K562 (cell line): ENCODE data around the gene RSPH9. TPM values are rescaled to one million over a fixed set of nuclear protein-coding genes. Genes with fewer than 3 reads are reported as not detected.

Experiments
- DDX20 ChIP-seq: fragments of 450-650 bp; IDR thresholded peaks from 2 replicates; pipeline ENCODE4 v1.6.1; 2016; ENCODE audit warnings: missing genetic modification characterization, low read depth, mild to moderate bottlenecking, missing compliant biosample characterization, moderate library complexity
- HDAC1 ChIP-seq, 2 experiments: fragments of 450-650 bp; IDR thresholded peaks; 2 replicates each; pipeline ENCODE4 v1.6.1; 2016 to 2017; ENCODE audit warnings: inconsistent platforms in 1 of 2, mild to moderate bottlenecking in 1 of 2, moderate library complexity in 1 of 2
- MAFG ChIP-seq: fragments of 450-650 bp; conservative IDR thresholded peaks from 2 replicates; pipeline ENCODE4 v1.6.1; 2016; ENCODE audit warnings: missing genetic modification characterization, missing compliant biosample characterization
- MBD2 ChIP-seq: sonication (generic); IDR thresholded peaks from 2 replicates; pipeline ENCODE4 v1.6.1; 2016; ENCODE audit warnings: low read depth, borderline replicate concordance
- NUFIP1 ChIP-seq: fragments of 450-650 bp; IDR thresholded peaks from 2 replicates; pipeline ENCODE4 v1.6.1; 2018; ENCODE audit not compliant: partially characterized antibody
- POLR2AphosphoS2 ChIP-seq: IDR thresholded peaks from 2 replicates; pipeline ENCODE4 v1.6.1; 2012; ENCODE audit warnings: low read length, improper control_type of control experiment
- SMAD2 ChIP-seq: fragments of 150-350 bp; IDR thresholded peaks from 2 replicates; pipeline ENCODE4 v1.6.1; 2014; ENCODE audit warnings: low read depth, mild to moderate bottlenecking, low read length
- SRSF3 ChIP-seq: fragments of 200-400 bp; formaldehyde crosslinking; IDR thresholded peaks from 2 replicates; pipeline ENCODE4 v1.6.1; 2016; ENCODE audit warnings: mild to moderate bottlenecking, low read length, moderate library complexity; ENCODE audit not compliant: insufficient read depth
- polyA plus RNA-seq, 8 experiments: library from polyadenylated mRNA; depleted of rRNA in 4 of 8; stranded (reverse) in 5 of 8; unstranded in 3 of 8; fragments of >200 nt; fragmentation: Nextera tagmentation in 2 of 8; fragmentation: Illumina TruSeq in 1 of 8; extraction: Ambion mirVana in 2 of 8; extraction: Trizol in 1 of 8; gene quantifications; 2 replicates each; pipeline versions ENCODE4 v1.2.1 to v1.2.3, GENCODE V29; 2011 to 2014; ENCODE audit warnings: inconsistent platforms in 1 of 8, missing spikeins in 1 of 8
- total RNA-seq, 7 experiments: library from RNA; depleted of rRNA in 6 of 7; stranded (reverse); fragments of >200 nt in 6 of 7; fragmentation: Illumina TruSeq in 2 of 7; extraction: Trizol in 2 of 7; gene quantifications; 2 replicates each; pipeline versions ENCODE4 v1.2.1 to v1.2.3, GENCODE V29; 2011 to 2021; ENCODE audit warnings: low replicate concordance in 1 of 7
- TF ChIP-seq, protein P1 (sequence below): fragments of 450-650 bp; IDR thresholded peaks from 2 replicates; pipeline ENCODE4 v1.6.1; 2014; ENCODE audit warnings: low read depth, mild to moderate bottlenecking, moderate library complexity, borderline replicate concordance
- TF ChIP-seq, protein P2 (sequence below): sonication (generic); formaldehyde crosslinking; IDR thresholded peaks from 2 replicates; pipeline ENCODE4 v1.8.0; 2023; ENCODE audit warnings: missing genetic modification reagents, mild to moderate bottlenecking, borderline replicate concordance
- TF ChIP-seq, protein P3 (sequence below), 3 experiments: IDR thresholded peaks in 2 of 3; conservative IDR thresholded peaks in 1 of 3; 2 replicates each; pipeline ENCODE4 v1.5.1; 2011 to 2012; ENCODE audit warnings: low read length in 3 of 3, mild to moderate bottlenecking in 3 of 3, control low read depth in 2 of 3, improper control_type of control experiment in 1 of 3, inconsistent platforms in 1 of 3, low read depth in 1 of 3, mixed read lengths in 1 of 3, moderate library complexity in 1 of 3; ENCODE audit not compliant: insufficient read depth in 2 of 3
- TF ChIP-seq, protein P4 (sequence below): fragments of 250-450 bp; sonication (Bioruptor Pico); IDR thresholded peaks from 2 replicates; pipeline ENCODE4 v1.5.0; 2021
- TF ChIP-seq, protein P5 (sequence below): sonication (generic); formaldehyde crosslinking; IDR thresholded peaks from 2 replicates; pipeline ENCODE4 v1.8.0; 2023; ENCODE audit warnings: mild to moderate bottlenecking, missing genetic modification reagents

Gene RSPH9
- total and polyA plus RNA-seq, 9 of the 15 experiments (the other 6 are each of a cell fraction or from before 2014, with no cell fraction given): 0.05 to 0.60 (median 0.39) TPM; not detected in 6

DNA sequence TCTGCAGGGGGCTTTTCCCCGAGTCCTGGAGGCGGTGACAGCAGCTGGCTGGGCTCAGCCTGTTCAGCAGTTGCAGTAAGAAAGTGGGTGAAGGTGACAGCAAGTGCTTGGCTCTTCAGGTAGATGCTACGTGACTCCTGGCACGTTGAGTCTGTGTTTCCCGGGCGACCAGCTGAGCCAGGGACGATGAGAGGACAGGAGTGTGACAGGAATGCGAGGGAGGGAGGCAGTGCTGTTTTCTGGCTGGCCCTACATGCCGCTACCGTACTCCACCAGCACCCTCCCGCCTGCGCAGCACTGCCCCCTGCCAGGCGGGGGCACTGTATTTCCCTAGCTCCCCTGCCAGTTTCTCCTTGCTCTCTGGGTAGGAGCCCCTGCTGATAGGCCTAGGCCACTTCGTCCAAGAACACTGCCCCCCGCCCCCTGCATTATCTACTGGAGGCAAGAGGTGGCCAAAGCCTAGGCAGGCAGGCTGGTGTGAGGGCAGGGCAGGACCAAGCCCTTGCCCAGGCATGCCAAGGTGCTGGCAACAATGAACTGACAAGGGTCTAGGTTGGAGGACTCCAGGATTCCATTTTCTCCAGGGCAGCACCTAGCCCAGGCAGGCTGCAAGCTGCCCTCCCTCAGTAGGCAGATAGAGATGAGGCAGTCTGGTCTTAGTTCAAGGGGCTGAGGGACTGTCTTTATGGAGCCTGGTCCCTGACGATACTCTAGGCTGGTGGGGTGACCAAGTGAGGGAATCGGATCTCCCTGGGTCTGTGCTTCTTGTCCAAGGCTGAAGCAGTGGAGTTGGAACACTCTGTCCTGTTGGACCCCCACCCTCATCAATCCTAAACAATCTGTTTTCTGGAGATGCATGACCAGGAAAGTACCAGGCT, 23.6 kb downstream of the RSPH9 start (continued):
- TF ChIP-seq, protein P1, sequence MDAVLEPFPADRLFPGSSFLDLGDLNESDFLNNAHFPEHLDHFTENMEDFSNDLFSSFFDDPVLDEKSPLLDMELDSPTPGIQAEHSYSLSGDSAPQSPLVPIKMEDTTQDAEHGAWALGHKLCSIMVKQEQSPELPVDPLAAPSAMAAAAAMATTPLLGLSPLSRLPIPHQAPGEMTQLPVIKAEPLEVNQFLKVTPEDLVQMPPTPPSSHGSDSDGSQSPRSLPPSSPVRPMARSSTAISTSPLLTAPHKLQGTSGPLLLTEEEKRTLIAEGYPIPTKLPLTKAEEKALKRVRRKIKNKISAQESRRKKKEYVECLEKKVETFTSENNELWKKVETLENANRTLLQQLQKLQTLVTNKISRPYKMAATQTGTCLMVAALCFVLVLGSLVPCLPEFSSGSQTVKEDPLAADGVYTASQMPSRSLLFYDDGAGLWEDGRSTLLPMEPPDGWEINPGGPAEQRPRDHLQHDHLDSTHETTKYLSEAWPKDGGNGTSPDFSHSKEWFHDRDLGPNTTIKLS: no peak
- TF ChIP-seq, protein P2, sequence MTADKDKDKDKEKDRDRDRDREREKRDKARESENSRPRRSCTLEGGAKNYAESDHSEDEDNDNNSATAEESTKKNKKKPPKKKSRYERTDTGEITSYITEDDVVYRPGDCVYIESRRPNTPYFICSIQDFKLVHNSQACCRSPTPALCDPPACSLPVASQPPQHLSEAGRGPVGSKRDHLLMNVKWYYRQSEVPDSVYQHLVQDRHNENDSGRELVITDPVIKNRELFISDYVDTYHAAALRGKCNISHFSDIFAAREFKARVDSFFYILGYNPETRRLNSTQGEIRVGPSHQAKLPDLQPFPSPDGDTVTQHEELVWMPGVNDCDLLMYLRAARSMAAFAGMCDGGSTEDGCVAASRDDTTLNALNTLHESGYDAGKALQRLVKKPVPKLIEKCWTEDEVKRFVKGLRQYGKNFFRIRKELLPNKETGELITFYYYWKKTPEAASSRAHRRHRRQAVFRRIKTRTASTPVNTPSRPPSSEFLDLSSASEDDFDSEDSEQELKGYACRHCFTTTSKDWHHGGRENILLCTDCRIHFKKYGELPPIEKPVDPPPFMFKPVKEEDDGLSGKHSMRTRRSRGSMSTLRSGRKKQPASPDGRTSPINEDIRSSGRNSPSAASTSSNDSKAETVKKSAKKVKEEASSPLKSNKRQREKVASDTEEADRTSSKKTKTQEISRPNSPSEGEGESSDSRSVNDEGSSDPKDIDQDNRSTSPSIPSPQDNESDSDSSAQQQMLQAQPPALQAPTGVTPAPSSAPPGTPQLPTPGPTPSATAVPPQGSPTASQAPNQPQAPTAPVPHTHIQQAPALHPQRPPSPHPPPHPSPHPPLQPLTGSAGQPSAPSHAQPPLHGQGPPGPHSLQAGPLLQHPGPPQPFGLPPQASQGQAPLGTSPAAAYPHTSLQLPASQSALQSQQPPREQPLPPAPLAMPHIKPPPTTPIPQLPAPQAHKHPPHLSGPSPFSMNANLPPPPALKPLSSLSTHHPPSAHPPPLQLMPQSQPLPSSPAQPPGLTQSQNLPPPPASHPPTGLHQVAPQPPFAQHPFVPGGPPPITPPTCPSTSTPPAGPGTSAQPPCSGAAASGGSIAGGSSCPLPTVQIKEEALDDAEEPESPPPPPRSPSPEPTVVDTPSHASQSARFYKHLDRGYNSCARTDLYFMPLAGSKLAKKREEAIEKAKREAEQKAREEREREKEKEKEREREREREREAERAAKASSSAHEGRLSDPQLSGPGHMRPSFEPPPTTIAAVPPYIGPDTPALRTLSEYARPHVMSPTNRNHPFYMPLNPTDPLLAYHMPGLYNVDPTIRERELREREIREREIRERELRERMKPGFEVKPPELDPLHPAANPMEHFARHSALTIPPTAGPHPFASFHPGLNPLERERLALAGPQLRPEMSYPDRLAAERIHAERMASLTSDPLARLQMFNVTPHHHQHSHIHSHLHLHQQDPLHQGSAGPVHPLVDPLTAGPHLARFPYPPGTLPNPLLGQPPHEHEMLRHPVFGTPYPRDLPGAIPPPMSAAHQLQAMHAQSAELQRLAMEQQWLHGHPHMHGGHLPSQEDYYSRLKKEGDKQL (CRISPR knock-in tag): 0 out of 2 replicates have a peak, but pooled peaks have one; percentile 4
- TF ChIP-seq, protein P3, sequence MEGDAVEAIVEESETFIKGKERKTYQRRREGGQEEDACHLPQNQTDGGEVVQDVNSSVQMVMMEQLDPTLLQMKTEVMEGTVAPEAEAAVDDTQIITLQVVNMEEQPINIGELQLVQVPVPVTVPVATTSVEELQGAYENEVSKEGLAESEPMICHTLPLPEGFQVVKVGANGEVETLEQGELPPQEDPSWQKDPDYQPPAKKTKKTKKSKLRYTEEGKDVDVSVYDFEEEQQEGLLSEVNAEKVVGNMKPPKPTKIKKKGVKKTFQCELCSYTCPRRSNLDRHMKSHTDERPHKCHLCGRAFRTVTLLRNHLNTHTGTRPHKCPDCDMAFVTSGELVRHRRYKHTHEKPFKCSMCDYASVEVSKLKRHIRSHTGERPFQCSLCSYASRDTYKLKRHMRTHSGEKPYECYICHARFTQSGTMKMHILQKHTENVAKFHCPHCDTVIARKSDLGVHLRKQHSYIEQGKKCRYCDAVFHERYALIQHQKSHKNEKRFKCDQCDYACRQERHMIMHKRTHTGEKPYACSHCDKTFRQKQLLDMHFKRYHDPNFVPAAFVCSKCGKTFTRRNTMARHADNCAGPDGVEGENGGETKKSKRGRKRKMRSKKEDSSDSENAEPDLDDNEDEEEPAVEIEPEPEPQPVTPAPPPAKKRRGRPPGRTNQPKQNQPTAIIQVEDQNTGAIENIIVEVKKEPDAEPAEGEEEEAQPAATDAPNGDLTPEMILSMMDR (IDR thresholded peaks at IDR 0.05 in 2 of 3, conservative IDR thresholded peaks at IDR 0.05 in 1 of 3; ENCODE audit: insufficient read depth in 2 of 3, low read depth in 1 of 3, low read length in 3 of 3): peak; percentile 76 to 80 (median 78)
- TF ChIP-seq NUFIP1: no peak
- no peak for TF ChIP-seq MAFG (tag)
- TF ChIP-seq SRSF3: no peak
- peak; percentile 29; the same call in 1 of the 2 replicates for TF ChIP-seq MBD2
- TF ChIP-seq, protein P4, sequence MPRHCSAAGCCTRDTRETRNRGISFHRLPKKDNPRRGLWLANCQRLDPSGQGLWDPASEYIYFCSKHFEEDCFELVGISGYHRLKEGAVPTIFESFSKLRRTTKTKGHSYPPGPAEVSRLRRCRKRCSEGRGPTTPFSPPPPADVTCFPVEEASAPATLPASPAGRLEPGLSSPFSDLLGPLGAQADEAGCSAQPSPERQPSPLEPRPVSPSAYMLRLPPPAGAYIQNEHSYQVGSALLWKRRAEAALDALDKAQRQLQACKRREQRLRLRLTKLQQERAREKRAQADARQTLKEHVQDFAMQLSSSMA: peak; percentile 21; the same call in 1 of the 2 replicates
- TF ChIP-seq DDX20: no peak
- peak; percentile 90 for TF ChIP-seq POLR2AphosphoS2
- TF ChIP-seq, protein P5, sequence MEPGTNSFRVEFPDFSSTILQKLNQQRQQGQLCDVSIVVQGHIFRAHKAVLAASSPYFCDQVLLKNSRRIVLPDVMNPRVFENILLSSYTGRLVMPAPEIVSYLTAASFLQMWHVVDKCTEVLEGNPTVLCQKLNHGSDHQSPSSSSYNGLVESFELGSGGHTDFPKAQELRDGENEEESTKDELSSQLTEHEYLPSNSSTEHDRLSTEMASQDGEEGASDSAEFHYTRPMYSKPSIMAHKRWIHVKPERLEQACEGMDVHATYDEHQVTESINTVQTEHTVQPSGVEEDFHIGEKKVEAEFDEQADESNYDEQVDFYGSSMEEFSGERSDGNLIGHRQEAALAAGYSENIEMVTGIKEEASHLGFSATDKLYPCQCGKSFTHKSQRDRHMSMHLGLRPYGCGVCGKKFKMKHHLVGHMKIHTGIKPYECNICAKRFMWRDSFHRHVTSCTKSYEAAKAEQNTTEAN (CRISPR knock-in tag): no peak
- TF ChIP-seq HDAC1 (IDR thresholded peaks at IDR 0.05): peak in 1 of 2 experiments; percentile 28; a peak in 1 of 4 replicates
- no peak for TF ChIP-seq SMAD2
